ENCODE results near the gene AQP9.
"Not testable (repeated sequence)": the region's sequence is repeated elsewhere in the genome, so short reads cannot be mapped to it uniquely, and the experiment has no call there.

The AQP9 gene

GRCh38 chr15:58182460-58183163 lies 44.4 kb downstream of the AQP9 start:
- no peak for DNase-seq

GRCh38 chr15:58185439-58185838 lies 47.3 kb downstream of the AQP9 start:
- DNase-seq, result no peak

- no peak for DNase-seq
Observed at GRCh38 chr15:58189148-58189811, 51.1 kb downstream of the AQP9 start.

- no peak for DNase-seq
Observed at GRCh38 chr15:58190419-58190818, 52.2 kb downstream of the AQP9 start.

GRCh38 chr15:58193636-58194035 lies 55.5 kb downstream of the AQP9 start:
- not testable (repeated sequence) for DNase-seq

GRCh38 chr15:58200739-58201138 lies 62.6 kb downstream of the AQP9 start:
- no peak for DNase-seq

- no peak for DNase-seq
Observed at GRCh38 chr15:58201516-58201915, 63.3 kb downstream of the AQP9 start.

- DNase-seq, result no peak
Observed at GRCh38 chr15:58203537-58203936, 65.4 kb downstream of the AQP9 start.

GRCh38 chr15:58206151-58206550 lies 68.0 kb downstream of the AQP9 start:
- DNase-seq, result no peak

- not testable (repeated sequence) for DNase-seq
Observed at GRCh38 chr15:58208217-58208616, 70.0 kb downstream of the AQP9 start.

GRCh38 chr15:58209007-58209481 lies 70.9 kb downstream of the AQP9 start:
- DNase-seq, result not testable (repeated sequence)

- DNase-seq, result not testable (repeated sequence)
Observed at GRCh38 chr15:58210031-58210430, 71.8 kb downstream of the AQP9 start.

- DNase-seq, result no peak
Observed at GRCh38 chr15:58212909-58213526, 74.8 kb downstream of the AQP9 start.

- no peak for DNase-seq
Observed at GRCh38 chr15:58213587-58214338, 75.6 kb downstream of the AQP9 start.

- no peak for DNase-seq
Observed at GRCh38 chr15:58214591-58215340, 76.6 kb downstream of the AQP9 start.

- DNase-seq, result no peak
Observed at GRCh38 chr15:58217460-58217859, 79.3 kb downstream of the AQP9 start.

- no peak for DNase-seq
Observed at GRCh38 chr15:58221591-58222241, 83.5 kb downstream of the AQP9 start.

GRCh38 chr15:58222679-58223078 lies 84.5 kb downstream of the AQP9 start:
- DNase-seq, result no peak

- DNase-seq, result no peak
Observed at GRCh38 chr15:58223432-58223831, 85.3 kb downstream of the AQP9 start.

- no peak for DNase-seq
Observed at GRCh38 chr15:58224068-58224467, 85.9 kb downstream of the AQP9 start.

GRCh38 chr15:58227706-58228543 lies 89.7 kb downstream of the AQP9 start:
- peak; percentile 8 for DNase-seq

Data from NCI-H2029 treated with DMSO at 0.1 percent for 48 hours (cell line).